ENCODE data around the gene NENF.

NENF gene

GRCh38 chr1:212490276-212490675, 57.6 kb downstream of the NENF start:
- Histone ChIP-seq H3K9ac (ENCODE audit: low read length) (no peak overlapping the region), H3K4me2 (ENCODE audit: low read length) (no peak overlapping the region), H3K4me1 (ENCODE audit: insufficient read depth, low read length, severe bottlenecking) (no peaks in the 10 kb centered on the region)

GRCh38 chr1:212491454-212491853, 58.7 kb downstream of the NENF start:
- no peak overlapping the region for H3K9ac ChIP-seq (ENCODE audit: low read length)
- no peaks in the 10 kb centered on the region for H3K9me2 ChIP-seq (ENCODE audit: low read depth, low read length)
- H3K9me3 ChIP-seq (ENCODE audit: low read length): no peaks in the 10 kb centered on the region
- H3K4me1 ChIP-seq (ENCODE audit: insufficient read depth, low read length, severe bottlenecking): no peaks in the 10 kb centered on the region
- no peaks in the 10 kb centered on the region for H3K36me3 ChIP-seq (ENCODE audit: insufficient read depth, low read length)
- H4K20me1 ChIP-seq (ENCODE audit: insufficient read depth, low read length): no peaks in the 10 kb centered on the region
- H3F3A ChIP-seq (ENCODE audit: insufficient read depth, low read length): no peaks in the 10 kb centered on the region
- no peak overlapping the region for H3K4me3 ChIP-seq (ENCODE audit: low read depth, low read length, poor library complexity, severe bottlenecking)
- no peak for TF ChIP-seq CTCF (IDR thresholded peaks at IDR 0.05; ENCODE audit: low read length)
- TF ChIP-seq EZH2 (IDR thresholded peaks at IDR 0.05; ENCODE audit: borderline replicate concordance, low read length): no peak
- no peaks in the 10 kb centered on the region; the same call in 1 of the 2 replicates for H3K27me3 ChIP-seq (ENCODE audit: insufficient read depth, low read length)
- no peak overlapping the region for H2AFZ ChIP-seq (ENCODE audit: low read length)
- H3K4me2 ChIP-seq (ENCODE audit: low read length): no peak overlapping the region
- H3K79me2 ChIP-seq (ENCODE audit: insufficient read depth, low read length): no peaks in the 10 kb centered on the region
- no peak overlapping the region for H3K27ac ChIP-seq (ENCODE audit: low read depth, low read length, poor library complexity, severe bottlenecking)

More at GRCh38 chr1:212490276-212490675, 57.6 kb downstream of the NENF start:
- Histone ChIP-seq H2AFZ (ENCODE audit: low read length) (no peak overlapping the region), H3K9me3 (ENCODE audit: low read length) (no peaks in the 10 kb centered on the region), H4K20me1 (ENCODE audit: insufficient read depth, low read length) (no peaks in the 10 kb centered on the region), H3K36me3 (ENCODE audit: insufficient read depth, low read length) (no peaks in the 10 kb centered on the region), H3F3A (ENCODE audit: insufficient read depth, low read length) (no peaks in the 10 kb centered on the region), H3K27me3 (ENCODE audit: insufficient read depth, low read length) (no peaks in the 10 kb centered on the region; the same call in 1 of the 2 replicates), H3K9me2 (ENCODE audit: low read depth, low read length) (no peaks in the 10 kb centered on the region), H3K27ac (ENCODE audit: low read depth, low read length, poor library complexity, severe bottlenecking) (no peak overlapping the region), H3K79me2 (ENCODE audit: insufficient read depth, low read length) (no peaks in the 10 kb centered on the region), H3K4me3 (ENCODE audit: low read depth, low read length, poor library complexity, severe bottlenecking) (no peak overlapping the region)
- no peak for TF ChIP-seq EZH2 (IDR thresholded peaks at IDR 0.05; ENCODE audit: borderline replicate concordance, low read length)
- TF ChIP-seq CTCF (IDR thresholded peaks at IDR 0.05; ENCODE audit: low read length): no peak
